ENCODE measurements around the gene PTPRK.

DNA sequence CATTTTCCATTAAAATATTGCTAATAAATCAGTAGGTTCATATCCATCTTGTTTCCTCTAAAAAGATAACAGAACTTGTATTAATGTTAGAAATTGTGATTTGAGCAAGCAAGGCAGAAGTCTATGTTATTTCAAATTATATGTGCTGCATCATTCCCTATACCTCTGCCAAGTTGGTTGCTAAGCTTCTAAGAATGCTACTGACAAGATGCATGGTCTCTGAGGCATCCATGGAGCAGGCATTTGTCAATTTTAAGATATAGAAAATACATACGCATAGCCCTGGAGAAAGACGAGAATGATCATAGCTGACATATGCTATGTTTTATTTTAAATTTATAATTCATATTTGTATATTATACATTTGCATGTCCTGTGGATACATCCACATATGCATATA is 451.2 kb downstream of the PTPRK start:
- TF ChIP-seq, protein P1, sequence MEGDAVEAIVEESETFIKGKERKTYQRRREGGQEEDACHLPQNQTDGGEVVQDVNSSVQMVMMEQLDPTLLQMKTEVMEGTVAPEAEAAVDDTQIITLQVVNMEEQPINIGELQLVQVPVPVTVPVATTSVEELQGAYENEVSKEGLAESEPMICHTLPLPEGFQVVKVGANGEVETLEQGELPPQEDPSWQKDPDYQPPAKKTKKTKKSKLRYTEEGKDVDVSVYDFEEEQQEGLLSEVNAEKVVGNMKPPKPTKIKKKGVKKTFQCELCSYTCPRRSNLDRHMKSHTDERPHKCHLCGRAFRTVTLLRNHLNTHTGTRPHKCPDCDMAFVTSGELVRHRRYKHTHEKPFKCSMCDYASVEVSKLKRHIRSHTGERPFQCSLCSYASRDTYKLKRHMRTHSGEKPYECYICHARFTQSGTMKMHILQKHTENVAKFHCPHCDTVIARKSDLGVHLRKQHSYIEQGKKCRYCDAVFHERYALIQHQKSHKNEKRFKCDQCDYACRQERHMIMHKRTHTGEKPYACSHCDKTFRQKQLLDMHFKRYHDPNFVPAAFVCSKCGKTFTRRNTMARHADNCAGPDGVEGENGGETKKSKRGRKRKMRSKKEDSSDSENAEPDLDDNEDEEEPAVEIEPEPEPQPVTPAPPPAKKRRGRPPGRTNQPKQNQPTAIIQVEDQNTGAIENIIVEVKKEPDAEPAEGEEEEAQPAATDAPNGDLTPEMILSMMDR (conservative IDR thresholded peaks at IDR 0.05), result no peak
- no peak for TF ChIP-seq ZFX (IDR thresholded peaks at IDR 0.05)
